ENCODE measurements around the gene ZNF80. TPM values are rescaled to one million over a fixed set of nuclear protein-coding genes. Genes with fewer than 3 reads are reported as not detected.

The ZNF80 gene
- total RNA-seq, 1 donor, result not detected

DNA sequence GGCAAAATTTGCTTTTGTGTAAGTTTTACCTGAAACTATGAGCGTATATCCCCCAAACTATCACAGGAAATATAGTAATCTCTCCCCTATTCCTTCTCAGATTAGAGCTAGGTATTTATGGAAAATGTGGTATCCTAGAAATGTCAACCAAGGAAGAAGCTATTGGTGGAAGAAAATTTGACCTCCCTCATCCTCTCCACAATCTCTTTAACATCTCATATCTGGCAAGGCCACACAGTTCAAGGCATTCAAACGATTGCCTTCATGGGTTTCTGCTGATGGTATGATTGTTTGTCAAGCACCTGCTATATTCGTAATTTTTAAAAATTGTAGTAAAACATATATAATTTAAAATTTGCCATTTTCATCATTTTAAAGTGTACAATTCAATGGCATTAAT lies 31.0 kb downstream of the ZNF80 start:
- no peak for TF ChIP-seq CTCF (IDR thresholded peaks at IDR 0.05; ENCODE audit: extremely low read depth, low read depth, low read length)
- Histone ChIP-seq H3K4me2 (ENCODE audit: insufficient read depth, low read length) (no peak overlapping the region), H2AFZ (ENCODE audit: low read length) (no peak overlapping the region), H3K27me3 (ENCODE audit: insufficient read depth, low read length) (peaks cover 2% of the 10 kb centered on the region), H3K9me3 (ENCODE audit: low read depth, low read length) (no peaks in the 10 kb centered on the region), H3K79me2 (ENCODE audit: insufficient read depth, low read length) (no peaks in the 10 kb centered on the region), H4K20me1 (ENCODE audit: insufficient read depth, low read length) (no peaks in the 10 kb centered on the region), H3K36me3 (ENCODE audit: insufficient read depth, low read length) (no peaks in the 10 kb centered on the region), H3K4me1 (ENCODE audit: insufficient read depth, low read length) (no peaks in the 10 kb centered on the region), H3K27ac (ENCODE audit: low read depth, low read length) (no peak overlapping the region), H3K4me3 (ENCODE audit: insufficient read depth, low read length) (no peak overlapping the region)
- no peak for DNase-seq (ENCODE audit: insufficient read length, low spot score, missing footprints)

DNA sequence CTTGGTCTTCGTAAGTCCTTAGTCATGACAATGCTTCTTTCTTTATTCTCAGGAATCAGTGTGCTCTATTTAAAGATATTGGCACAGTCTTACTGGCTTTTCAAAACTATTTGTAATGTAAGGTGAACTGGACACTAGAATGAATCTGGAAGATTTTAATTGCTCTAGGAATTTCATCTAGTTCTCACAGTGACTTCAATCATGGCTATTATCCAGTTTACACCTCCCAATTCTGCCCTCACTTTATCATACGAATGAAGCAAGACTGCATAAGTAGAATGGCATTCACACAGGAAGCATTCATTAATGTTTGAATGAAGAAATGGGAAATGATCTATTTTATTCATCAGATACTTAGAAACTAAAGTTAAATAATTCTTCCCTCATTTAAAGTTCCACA lies 31.8 kb downstream of the ZNF80 start:
- H3K4me3 ChIP-seq (ENCODE audit: insufficient read depth, low read length), result no peak overlapping the region
- no peak overlapping the region for H2AFZ ChIP-seq (ENCODE audit: low read length)
- no peaks in the 10 kb centered on the region for H4K20me1 ChIP-seq (ENCODE audit: insufficient read depth, low read length)
- H3K4me2 ChIP-seq (ENCODE audit: insufficient read depth, low read length), result no peak overlapping the region
- H3K4me1 ChIP-seq (ENCODE audit: insufficient read depth, low read length), result no peaks in the 10 kb centered on the region
- no peak for DNase-seq (ENCODE audit: insufficient read length, low spot score, missing footprints)
- no peaks in the 10 kb centered on the region for H3K79me2 ChIP-seq (ENCODE audit: insufficient read depth, low read length)
- no peaks in the 10 kb centered on the region for H3K9me3 ChIP-seq (ENCODE audit: low read depth, low read length)
- H3K27ac ChIP-seq (ENCODE audit: low read depth, low read length), result no peak overlapping the region
- peaks cover 2% of the 10 kb centered on the region for H3K27me3 ChIP-seq (ENCODE audit: insufficient read depth, low read length)
- TF ChIP-seq CTCF (IDR thresholded peaks at IDR 0.05; ENCODE audit: extremely low read depth, low read depth, low read length), result no peak
- no peaks in the 10 kb centered on the region for H3K36me3 ChIP-seq (ENCODE audit: insufficient read depth, low read length)

DNA sequence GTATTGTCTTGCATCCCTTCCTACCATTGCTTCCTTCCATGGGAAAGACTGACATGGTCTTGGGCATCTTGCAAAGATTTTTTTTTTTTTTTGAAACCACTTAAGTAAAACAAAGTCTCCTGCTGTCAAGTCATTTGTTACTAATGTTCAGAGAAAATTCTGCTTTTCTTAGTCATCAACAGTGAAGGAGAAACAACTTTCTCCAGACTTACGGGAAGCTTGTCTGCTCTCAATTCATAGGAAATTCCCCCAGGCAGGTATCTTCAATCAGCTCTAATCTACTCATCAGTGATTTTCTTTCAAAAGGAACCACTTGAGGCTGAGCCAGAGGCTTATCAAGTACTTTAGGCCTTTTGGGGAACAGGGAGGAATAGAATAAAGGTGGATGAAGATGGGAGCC lies 42.6 kb downstream of the ZNF80 start:
- H3K79me2 ChIP-seq (ENCODE audit: insufficient read depth, low read length), result no peaks in the 10 kb centered on the region
- peaks cover 3% of the 10 kb centered on the region for H3K27me3 ChIP-seq (ENCODE audit: insufficient read depth, low read length)
- no peak overlapping the region for H3K27ac ChIP-seq (ENCODE audit: low read depth, low read length)
- H3K9me3 ChIP-seq (ENCODE audit: low read depth, low read length), result no peaks in the 10 kb centered on the region
- H3K4me2 ChIP-seq (ENCODE audit: insufficient read depth, low read length), result no peak overlapping the region
- no peak overlapping the region for H3K4me3 ChIP-seq (ENCODE audit: insufficient read depth, low read length)
- no peaks in the 10 kb centered on the region for H3K4me1 ChIP-seq (ENCODE audit: insufficient read depth, low read length)
- no peak for TF ChIP-seq CTCF (IDR thresholded peaks at IDR 0.05; ENCODE audit: extremely low read depth, low read depth, low read length)
- H2AFZ ChIP-seq (ENCODE audit: low read length), result no peak overlapping the region
- no peaks in the 10 kb centered on the region for H4K20me1 ChIP-seq (ENCODE audit: insufficient read depth, low read length)
- no peak for DNase-seq (ENCODE audit: insufficient read length, low spot score, missing footprints)
- no peaks in the 10 kb centered on the region for H3K36me3 ChIP-seq (ENCODE audit: insufficient read depth, low read length)

- Histone ChIP-seq H3K27me3 (ENCODE audit: insufficient read depth, low read length) (no peaks in the 10 kb centered on the region), H3K4me3 (ENCODE audit: insufficient read depth, low read length) (no peak overlapping the region), H3K79me2 (ENCODE audit: insufficient read depth, low read length) (no peaks in the 10 kb centered on the region), H3K27ac (ENCODE audit: low read depth, low read length) (no peak overlapping the region), H3K36me3 (ENCODE audit: insufficient read depth, low read length) (no peaks in the 10 kb centered on the region), H2AFZ (ENCODE audit: low read length) (no peak overlapping the region), H3K9me3 (ENCODE audit: low read depth, low read length) (no peaks in the 10 kb centered on the region), H3K4me1 (ENCODE audit: insufficient read depth, low read length) (no peaks in the 10 kb centered on the region), H3K4me2 (ENCODE audit: insufficient read depth, low read length) (no peak overlapping the region), H4K20me1 (ENCODE audit: insufficient read depth, low read length) (no peaks in the 10 kb centered on the region)
- no peak for TF ChIP-seq CTCF (IDR thresholded peaks at IDR 0.05; ENCODE audit: extremely low read depth, low read depth, low read length)
- no peak for DNase-seq (ENCODE audit: insufficient read length, low spot score, missing footprints)
Measured at GRCh38 chr3:114192136-114192535, 45.2 kb downstream of the ZNF80 start.
